CD4-positive, alpha-beta T cell (primary cell): ENCODE results near the gene KANSL1. TPM values are rescaled to one million over a fixed set of nuclear protein-coding genes. Genes with fewer than 3 reads are reported as not detected.

Experiments
- ATAC-seq: fragments of 200-7000 bp; cut with Tn5 transposase; one replicate; pipeline ENCODE4 v1.10.0; 2022; ENCODE audit warnings: mild to moderate bottlenecking; ENCODE audit not compliant: poor library complexity
- CTCF ChIA-PET: fragments of 350-600 bp; sonication (Branson Sonifier 250); formaldehyde crosslinking; loops from one replicate; lab custom pipeline; 2021; ENCODE audit warnings: antibody characterized with exemption, inconsistent platforms; lab: Charles Lee
- POLR2A ChIA-PET: fragments of 350-600 bp; sonication (Branson Sonifier 250); formaldehyde crosslinking; loops from one replicate; lab custom pipeline; 2021; ENCODE audit warnings: antibody characterized with exemption, inconsistent platforms; lab: Charles Lee
- DNase-seq, 14 experiments: peaks; one replicate each; pipeline ENCODE4 v3.0.0-alpha.2; 2013 to 2020; ENCODE audit warnings: mixed read lengths in 2 of 14
- H3K27ac ChIP-seq, 2 donors: one replicate each; pipeline versions ENCODE4 v1.5.1 to v1.7.0; 2013; ENCODE audit warnings: low read length in 2 of 2, low read depth in 1 of 2, mild to moderate bottlenecking in 1 of 2
- H3K27me3 ChIP-seq, 2 experiments: 1 replicate in 1 of 2; 2 replicates in 1 of 2; pipeline versions ENCODE4 v1.6.1 to v1.7.0; 2013; ENCODE audit warnings: low read length in 2 of 2, control low read depth in 1 of 2, mild to moderate bottlenecking in 1 of 2, moderate library complexity in 1 of 2; ENCODE audit not compliant: insufficient read depth in 2 of 2, control insufficient read depth in 1 of 2
- H3K36me3 ChIP-seq: one replicate; pipeline ENCODE4 v1.6.1; 2013; ENCODE audit warnings: low read length, control low read depth; ENCODE audit not compliant: insufficient read depth
- H3K4me1 ChIP-seq: one replicate; pipeline ENCODE4 v1.6.1; 2013; ENCODE audit warnings: low read length, control low read depth; ENCODE audit not compliant: insufficient read depth
- H3K4me3 ChIP-seq: one replicate; pipeline ENCODE4 v1.5.1; 2013; ENCODE audit warnings: mild to moderate bottlenecking, low read length, moderate library complexity
- H3K9me3 ChIP-seq, 2 experiments: 1 replicate in 1 of 2; 2 replicates in 1 of 2; pipeline versions ENCODE4 v1.6.1 to v1.7.0; 2013; ENCODE audit warnings: low read length in 2 of 2, mild to moderate bottlenecking in 2 of 2, control low read depth in 1 of 2, moderate library complexity in 1 of 2; ENCODE audit not compliant: control insufficient read depth in 1 of 2, insufficient read depth in 1 of 2
- H3K27ac Mint-ChIP-seq: one replicate; pipeline ENCODE4 v1.8.0; 2020; ENCODE audit warnings: mixed read lengths
- H3K27me3 Mint-ChIP-seq: one replicate; pipeline ENCODE4 v1.8.0; 2021; ENCODE audit warnings: mixed read lengths
- H3K36me3 Mint-ChIP-seq: one replicate; pipeline ENCODE4 v1.8.0; 2021; ENCODE audit warnings: low read depth, mixed read lengths
- H3K4me1 Mint-ChIP-seq: one replicate; pipeline ENCODE4 v1.8.0; 2021; ENCODE audit warnings: low read depth, mixed read lengths
- H3K4me3 Mint-ChIP-seq: one replicate; pipeline ENCODE4 v1.8.0; 2020; ENCODE audit warnings: mild to moderate bottlenecking, mixed read lengths
- H3K9me3 Mint-ChIP-seq: one replicate; pipeline ENCODE4 v1.8.0; 2020; ENCODE audit warnings: mixed read lengths
- intact Hi-C, 2 experiments: fragments of 100-400 bp; cut with DNase I in 1 of 2; cut with micrococcal nuclease in 1 of 2; formaldehyde crosslinking; loops; one replicate each; pipeline versions ENCODE4 v1.15.1 to v1.9.0; 2023 to 2025; cut with DNase I, micrococcal nuclease
- total RNA-seq, 174 experiments: library from RNA in 2 of 174; stranded (reverse) in 2 of 174; gene quantifications; one replicate each; pipeline ENCODE4 v1.2.3 and lab custom pipeline; 2021 to 2026
- TF ChIP-seq, protein P1 (sequence below): fragments of 200-600 bp; IDR thresholded peaks from one replicate; pipeline ENCODE4 v1.8.0; 2022; ENCODE audit warnings: antibody characterized with exemption, mild to moderate bottlenecking

Gene KANSL1
- total RNA-seq, 2 experiments from 2014 or later = 122 to 125 TPM

DNA sequence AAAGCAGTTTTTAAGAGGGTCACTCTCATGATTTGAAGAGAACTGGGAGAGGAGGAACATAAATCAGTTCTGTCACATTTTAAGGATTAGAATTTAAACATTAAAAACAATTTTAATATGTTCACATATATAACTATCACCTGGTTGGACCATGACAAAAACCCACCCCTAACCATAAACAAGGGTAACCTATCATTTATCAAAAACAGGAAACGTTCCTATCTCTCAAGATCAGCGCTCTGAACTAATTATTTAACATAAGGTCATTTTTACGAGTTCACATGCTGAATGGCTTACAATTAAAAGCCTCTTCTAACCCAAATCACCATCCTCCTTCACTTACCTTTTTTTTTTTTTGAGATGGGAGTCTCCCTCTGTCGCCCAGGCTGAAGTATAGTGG lies 45.0 kb downstream of the KANSL1 start:
- H3K36me3 ChIP-seq = no peaks in the 10 kb centered on the region
- peaks cover 90% of the 10 kb centered on the region for H3K4me1 Mint-ChIP-seq
- TF ChIP-seq, protein P1, sequence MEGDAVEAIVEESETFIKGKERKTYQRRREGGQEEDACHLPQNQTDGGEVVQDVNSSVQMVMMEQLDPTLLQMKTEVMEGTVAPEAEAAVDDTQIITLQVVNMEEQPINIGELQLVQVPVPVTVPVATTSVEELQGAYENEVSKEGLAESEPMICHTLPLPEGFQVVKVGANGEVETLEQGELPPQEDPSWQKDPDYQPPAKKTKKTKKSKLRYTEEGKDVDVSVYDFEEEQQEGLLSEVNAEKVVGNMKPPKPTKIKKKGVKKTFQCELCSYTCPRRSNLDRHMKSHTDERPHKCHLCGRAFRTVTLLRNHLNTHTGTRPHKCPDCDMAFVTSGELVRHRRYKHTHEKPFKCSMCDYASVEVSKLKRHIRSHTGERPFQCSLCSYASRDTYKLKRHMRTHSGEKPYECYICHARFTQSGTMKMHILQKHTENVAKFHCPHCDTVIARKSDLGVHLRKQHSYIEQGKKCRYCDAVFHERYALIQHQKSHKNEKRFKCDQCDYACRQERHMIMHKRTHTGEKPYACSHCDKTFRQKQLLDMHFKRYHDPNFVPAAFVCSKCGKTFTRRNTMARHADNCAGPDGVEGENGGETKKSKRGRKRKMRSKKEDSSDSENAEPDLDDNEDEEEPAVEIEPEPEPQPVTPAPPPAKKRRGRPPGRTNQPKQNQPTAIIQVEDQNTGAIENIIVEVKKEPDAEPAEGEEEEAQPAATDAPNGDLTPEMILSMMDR = no peak
- H3K9me3 Mint-ChIP-seq = no peaks in the 10 kb centered on the region
- intact Hi-C loops = no loop called here
- no peak overlapping the region for H3K4me3 ChIP-seq
- no peak overlapping the region for H3K27ac ChIP-seq
- ATAC-seq (no peak), DNase-seq (no peak)
- no peaks in the 10 kb centered on the region for H3K9me3 ChIP-seq
- peaks cover 11% of the 10 kb centered on the region for H3K36me3 Mint-ChIP-seq
- no peaks in the 10 kb centered on the region for H3K27me3 Mint-ChIP-seq
- ChIA-PET CTCF (interaction anchor here (0.7 to 1.5 kb wide), 3 partner anchors 18 to 45 kb away, joined by 3 to 5 read pairs (median 3); partner anchors contain the start of gene KANSL1), POLR2A (no interaction called here)
- peaks cover 42% of the 10 kb centered on the region for H3K4me1 ChIP-seq
- H3K4me3 Mint-ChIP-seq = peak overlapping the region; percentile 26
- no peaks in the 10 kb centered on the region for H3K27me3 ChIP-seq
- peak overlapping the region; percentile 61 for H3K27ac Mint-ChIP-seq

DNA sequence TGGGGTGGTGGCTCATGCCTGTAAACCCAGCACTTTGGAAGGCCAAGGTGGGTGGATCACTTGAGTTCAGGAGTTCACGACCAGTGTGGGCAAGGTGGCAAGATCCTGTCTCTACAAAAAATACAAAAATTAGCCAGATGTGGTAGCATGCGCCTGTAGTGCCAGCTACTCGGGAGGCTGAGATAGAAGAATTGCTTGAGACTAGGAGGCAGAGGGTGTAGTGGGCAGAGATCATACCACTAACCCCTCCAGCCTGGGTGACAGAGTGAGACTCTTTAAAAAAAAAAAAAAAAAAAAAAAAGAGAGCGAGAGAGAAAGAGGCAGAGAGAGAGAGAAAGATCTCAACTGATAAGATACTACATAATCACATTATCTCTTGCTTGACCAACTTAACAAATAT lies 45.9 kb downstream of the KANSL1 start:
- peaks cover 41% of the 10 kb centered on the region for H3K4me1 ChIP-seq
- H3K4me3 Mint-ChIP-seq = peak overlapping the region; percentile 30
- ChIA-PET CTCF (interaction anchor here (1.5 kb wide), 1 partner anchor 46 kb away, joined by 5 read pairs; the partner anchor contains the start of gene KANSL1), POLR2A (no interaction called here)
- ATAC-seq (peak; percentile 33), DNase-seq (peak in 2 of 14 experiments; percentile 27)
- H3K36me3 ChIP-seq = no peaks in the 10 kb centered on the region
- H3K36me3 Mint-ChIP-seq = peaks cover 11% of the 10 kb centered on the region
- intact Hi-C loops = no loop called here
- H3K27ac Mint-ChIP-seq = peak overlapping the region; percentile 61
- TF ChIP-seq, protein P1 = no peak
- H3K4me3 ChIP-seq = no peak overlapping the region
- no peaks in the 10 kb centered on the region for H3K27me3 ChIP-seq
- no peaks in the 10 kb centered on the region for H3K27me3 Mint-ChIP-seq
- H3K9me3 Mint-ChIP-seq = no peaks in the 10 kb centered on the region
- no peaks in the 10 kb centered on the region for H3K9me3 ChIP-seq
- peaks cover 90% of the 10 kb centered on the region for H3K4me1 Mint-ChIP-seq
- H3K27ac ChIP-seq = no peak overlapping the region

DNA sequence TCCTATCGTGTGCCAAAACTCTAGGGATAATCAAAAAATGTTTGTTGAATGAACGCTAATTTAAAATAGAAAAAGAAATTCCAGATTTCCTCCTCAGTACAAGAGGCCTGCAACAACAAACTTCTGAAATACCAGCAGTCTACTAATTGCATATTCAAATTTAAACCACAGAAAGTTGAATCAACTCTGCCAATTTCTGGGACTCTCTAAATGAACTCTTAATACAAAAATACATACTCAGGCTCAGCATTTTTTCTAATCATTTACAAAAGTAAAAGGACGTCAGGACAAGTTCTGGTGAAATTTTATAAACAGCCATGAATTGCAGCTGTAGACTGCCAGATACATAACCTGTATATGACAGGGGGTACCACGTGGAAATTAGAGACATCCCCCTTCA lies 49.0 kb downstream of the KANSL1 start:
- no peak for ATAC-seq
- Mint-ChIP-seq H3K4me3 (peak overlapping the region; percentile 49), H3K27me3 (no peaks in the 10 kb centered on the region), H3K9me3 (no peaks in the 10 kb centered on the region), H3K36me3 (peaks cover 6% of the 10 kb centered on the region), H3K4me1 (peaks cover 93% of the 10 kb centered on the region), H3K27ac (peak overlapping the region; percentile 77)
- Histone ChIP-seq H3K4me1 (peaks cover 37% of the 10 kb centered on the region), H3K9me3 (no peaks in the 10 kb centered on the region), H3K4me3 (no peak overlapping the region), H3K36me3 (no peaks in the 10 kb centered on the region), H3K27me3 (no peaks in the 10 kb centered on the region), H3K27ac (no peak overlapping the region)
- intact Hi-C loops = loop anchor here in 1 of 2 experiments (5.0 kb wide), 1 partner anchor 33 kb away; no protein-coding TSS in a partner anchor
- ChIA-PET POLR2A (interaction anchor here (0.8 to 1.6 kb wide), 3 partner anchors 14 to 49 kb away, joined by 3 to 4 read pairs (median 4); partner anchors contain the start of gene KANSL1), CTCF (interaction anchor here (0.6 to 2.9 kb wide), 3 partner anchors 10 to 49 kb away, joined by 3 to 16 read pairs (median 13); partner anchors contain the start of gene KANSL1)
- TF ChIP-seq, protein P1 = no peak
- DNase-seq = no peak
